ENCODE measurements around the gene CCDC150.

DNA sequence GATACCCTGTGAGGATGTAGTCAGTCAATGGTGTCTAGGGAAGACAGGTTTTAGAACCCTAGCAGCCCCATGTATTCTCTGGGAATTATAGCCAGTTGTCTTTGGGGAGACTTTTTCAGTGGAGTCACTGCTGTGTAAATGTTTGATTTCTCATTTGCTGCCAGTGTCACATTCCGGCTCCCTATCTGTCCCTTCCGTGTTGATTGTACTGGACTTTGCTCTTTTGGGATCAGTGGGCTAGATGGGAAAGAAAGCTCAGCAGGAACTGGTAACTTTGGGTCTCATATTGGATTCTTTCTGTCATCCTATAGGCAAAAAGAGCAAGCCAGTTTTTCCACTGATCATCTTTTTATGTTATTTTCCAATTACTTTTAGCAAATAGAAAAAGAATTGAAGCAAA is 89.9 kb downstream of the CCDC150 start:
- TF ChIP-seq, protein P1, sequence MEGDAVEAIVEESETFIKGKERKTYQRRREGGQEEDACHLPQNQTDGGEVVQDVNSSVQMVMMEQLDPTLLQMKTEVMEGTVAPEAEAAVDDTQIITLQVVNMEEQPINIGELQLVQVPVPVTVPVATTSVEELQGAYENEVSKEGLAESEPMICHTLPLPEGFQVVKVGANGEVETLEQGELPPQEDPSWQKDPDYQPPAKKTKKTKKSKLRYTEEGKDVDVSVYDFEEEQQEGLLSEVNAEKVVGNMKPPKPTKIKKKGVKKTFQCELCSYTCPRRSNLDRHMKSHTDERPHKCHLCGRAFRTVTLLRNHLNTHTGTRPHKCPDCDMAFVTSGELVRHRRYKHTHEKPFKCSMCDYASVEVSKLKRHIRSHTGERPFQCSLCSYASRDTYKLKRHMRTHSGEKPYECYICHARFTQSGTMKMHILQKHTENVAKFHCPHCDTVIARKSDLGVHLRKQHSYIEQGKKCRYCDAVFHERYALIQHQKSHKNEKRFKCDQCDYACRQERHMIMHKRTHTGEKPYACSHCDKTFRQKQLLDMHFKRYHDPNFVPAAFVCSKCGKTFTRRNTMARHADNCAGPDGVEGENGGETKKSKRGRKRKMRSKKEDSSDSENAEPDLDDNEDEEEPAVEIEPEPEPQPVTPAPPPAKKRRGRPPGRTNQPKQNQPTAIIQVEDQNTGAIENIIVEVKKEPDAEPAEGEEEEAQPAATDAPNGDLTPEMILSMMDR (IDR thresholded peaks at IDR 0.05; ENCODE audit: low read depth, low read length, poor library complexity, severe bottlenecking) = no peak
- TF ChIP-seq EZH2phosphoT487 (IDR thresholded peaks at IDR 0.05; ENCODE audit: borderline replicate concordance, low read length) = no peak

Measured in DOHH2 (cell line).